HTERT RPE-1 (cell line): ENCODE measurements around the gene CFAP74.
"Not testable (repeated sequence)": the region's sequence is repeated elsewhere in the genome, so short reads cannot be mapped to it uniquely, and the experiment has no call there.

Experiments used
- in situ Hi-C: fragments of 300-500 bp; cut with MboI; formaldehyde crosslinking; loops from 4 replicates; pipeline ENCODE4 v1.14.3; 2020; ENCODE audit warnings: low sequenced_read_pairs

CFAP74 gene

GRCh38 chr1:1954015-1954414 is 49.6 kb downstream of the CFAP74 start:
- in situ Hi-C loops = no loop called here

- in situ Hi-C loops = no loop called here
These were observed 52.6 kb downstream of the CFAP74 start for GRCh38 chr1:1950940-1951339.

GRCh38 chr1:1948783-1949182 is 54.8 kb downstream of the CFAP74 start:
- in situ Hi-C loops = no loop called here

DNA sequence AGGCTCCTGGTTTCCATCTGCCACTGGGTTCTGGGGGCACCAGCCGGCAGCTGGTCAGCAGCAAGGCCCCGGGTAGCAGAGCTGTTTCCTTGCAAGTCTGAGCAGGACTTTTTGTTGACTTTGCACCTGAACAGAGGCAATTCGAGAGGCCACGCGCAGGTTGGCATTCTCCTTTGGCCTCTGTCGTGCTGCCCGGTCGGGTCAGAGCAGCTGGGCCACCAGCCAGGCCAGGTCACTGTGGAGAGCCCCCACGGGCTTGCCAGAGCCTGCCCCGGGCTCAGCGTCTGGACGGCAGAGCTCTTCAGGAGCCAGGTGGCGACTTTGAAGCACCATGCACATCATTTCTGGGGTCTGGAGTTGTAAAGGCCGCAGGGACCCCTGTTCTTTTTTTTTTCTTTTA is 56.1 kb downstream of the CFAP74 start:
- in situ Hi-C loops = no loop called here

DNA sequence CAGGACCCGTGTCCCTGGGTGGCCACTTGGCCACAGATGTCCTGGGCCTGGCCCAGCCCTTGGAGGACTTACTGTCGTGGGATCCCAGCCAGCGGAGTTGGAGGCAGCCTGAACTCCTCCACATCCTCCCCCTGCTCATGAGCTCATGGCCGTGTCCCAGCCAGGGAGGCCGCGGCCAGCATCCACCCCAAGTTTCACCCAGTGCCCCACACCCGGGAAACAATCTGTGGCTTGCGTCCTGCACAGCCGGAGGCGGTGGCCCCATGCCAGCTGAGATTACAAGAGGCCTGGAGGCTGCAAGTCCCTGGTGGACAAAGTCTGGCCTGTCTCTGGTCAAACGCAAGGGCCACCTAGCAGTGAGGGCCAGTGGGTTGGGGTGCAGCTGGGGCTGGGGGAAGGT is 57.0 kb downstream of the CFAP74 start:
- in situ Hi-C loops = no loop called here

GRCh38 chr1:1945782-1946393 is 57.7 kb downstream of the CFAP74 start:
- in situ Hi-C loops = no loop called here

DNA sequence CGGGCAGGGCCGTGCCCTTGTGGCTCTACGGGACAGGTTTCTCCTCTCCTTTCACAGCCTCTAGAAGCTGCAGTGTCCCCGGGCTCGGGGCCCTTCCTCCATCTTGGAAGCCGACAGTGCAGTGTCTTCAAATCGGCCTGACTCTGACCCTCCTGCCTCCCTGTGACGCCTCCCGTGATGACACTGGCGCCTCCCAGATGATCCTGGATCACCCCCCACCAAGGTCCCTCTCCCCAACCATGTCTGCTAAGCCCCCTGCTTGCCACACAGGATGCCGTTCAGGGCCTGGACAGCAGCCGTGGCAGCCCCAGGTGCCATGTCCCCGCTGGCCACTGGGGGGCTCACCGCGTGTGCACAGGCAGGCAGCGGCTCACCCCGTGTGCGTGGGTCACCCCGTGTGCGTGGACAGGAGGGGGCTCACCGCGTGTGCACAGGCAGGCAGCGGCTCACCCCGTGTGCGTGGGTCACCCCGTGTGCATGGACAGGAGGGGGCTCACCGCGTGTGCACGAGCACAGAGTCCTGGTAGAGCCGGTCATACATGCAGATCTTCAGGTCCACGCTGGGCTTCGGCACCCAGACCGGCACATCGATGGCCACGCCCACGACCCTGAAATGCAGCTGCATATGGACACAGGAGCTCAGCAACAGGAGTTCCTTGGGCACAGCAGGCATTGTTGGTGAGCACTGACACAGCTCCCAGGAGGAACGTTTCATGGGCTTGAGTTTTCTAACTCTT is 59.6 kb downstream of the CFAP74 start:
- in situ Hi-C loops = no loop called here

GRCh38 chr1:1942753-1943656 is 60.6 kb downstream of the CFAP74 start:
- in situ Hi-C loops = no loop called here

- in situ Hi-C loops = no loop called here
These were observed 61.5 kb downstream of the CFAP74 start for GRCh38 chr1:1941868-1942752.

DNA sequence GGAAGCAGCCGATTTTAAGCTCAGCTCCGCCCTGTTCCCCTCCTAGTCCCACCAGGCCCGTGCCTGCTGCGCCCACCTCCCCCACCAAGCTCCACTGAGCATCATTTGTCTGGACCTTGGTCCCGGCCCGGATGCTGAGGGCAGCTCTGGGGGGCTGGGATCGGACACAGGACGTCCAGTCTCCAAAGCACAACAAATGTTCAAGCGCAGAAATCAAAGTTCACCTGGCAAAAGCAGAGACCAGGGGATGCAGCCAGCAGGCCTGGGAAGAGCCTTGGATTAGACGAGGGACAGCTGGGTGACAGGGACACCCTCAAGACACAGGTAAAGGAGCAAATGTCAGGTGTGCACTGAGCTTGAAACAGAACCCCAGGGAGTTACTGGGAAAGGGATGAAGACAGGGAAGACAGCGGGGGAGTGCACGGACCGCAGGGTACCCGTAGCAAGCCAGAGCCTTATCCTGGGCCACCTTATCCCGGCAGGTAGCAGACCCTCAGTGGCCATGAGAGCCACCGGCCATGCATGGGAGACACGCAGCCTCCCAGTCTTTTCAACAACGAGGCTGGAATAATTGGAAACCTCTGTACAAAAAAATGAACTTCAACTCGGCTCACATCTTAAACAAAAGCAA is 62.3 kb downstream of the CFAP74 start:
- in situ Hi-C loops = no loop called here

GRCh38 chr1:1940123-1940425 is 63.5 kb downstream of the CFAP74 start:
- in situ Hi-C loops = no loop called here

GRCh38 chr1:1939296-1940122 is 64.1 kb downstream of the CFAP74 start:
- in situ Hi-C loops = no loop called here

DNA sequence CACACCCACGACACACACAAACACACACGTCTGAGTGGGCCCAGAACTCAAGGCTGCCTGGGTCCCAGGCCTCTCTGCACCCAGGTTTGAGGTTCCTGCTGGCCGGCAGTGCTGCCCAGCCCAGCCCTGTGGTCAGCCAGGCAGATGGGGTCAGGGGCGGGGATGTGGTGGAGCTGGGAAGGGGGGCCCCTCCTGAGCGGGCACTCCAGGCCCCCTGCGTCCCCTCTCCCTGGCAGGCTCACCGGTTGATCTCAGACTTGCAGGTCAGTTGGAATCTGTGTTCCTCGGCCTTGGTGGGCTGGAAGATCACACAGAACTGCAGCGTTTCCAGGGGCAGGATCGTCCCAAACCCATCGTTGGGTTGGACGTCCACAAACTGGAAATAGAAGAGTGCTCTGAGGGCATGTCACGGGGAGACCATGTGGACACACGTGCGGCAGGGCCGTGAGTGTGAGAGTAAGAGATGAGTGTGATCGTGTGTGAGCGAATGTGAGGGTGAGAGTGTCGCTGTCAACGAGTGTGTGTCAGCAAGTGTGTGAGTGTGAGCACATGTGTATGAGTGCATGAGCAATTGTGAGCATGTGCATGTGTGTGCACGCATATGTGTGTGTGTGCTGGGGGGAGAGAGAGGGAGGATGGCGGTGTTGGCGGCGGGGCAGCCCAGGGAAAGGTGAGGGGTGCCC is 64.8 kb downstream of the CFAP74 start:
- in situ Hi-C loops = no loop called here

DNA sequence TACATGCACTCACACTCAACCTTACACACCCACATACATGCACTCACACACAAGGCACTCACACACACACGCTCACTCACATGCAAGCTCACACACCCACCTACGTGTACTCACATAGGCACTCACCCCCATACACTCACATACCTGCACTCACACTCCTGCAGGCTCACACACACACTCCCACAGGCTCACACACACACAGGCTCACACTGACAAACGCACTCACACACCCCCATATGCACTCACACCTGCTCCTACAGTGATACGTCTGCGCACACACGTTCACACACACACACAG is 65.4 kb downstream of the CFAP74 start:
- in situ Hi-C loops = no loop called here

DNA sequence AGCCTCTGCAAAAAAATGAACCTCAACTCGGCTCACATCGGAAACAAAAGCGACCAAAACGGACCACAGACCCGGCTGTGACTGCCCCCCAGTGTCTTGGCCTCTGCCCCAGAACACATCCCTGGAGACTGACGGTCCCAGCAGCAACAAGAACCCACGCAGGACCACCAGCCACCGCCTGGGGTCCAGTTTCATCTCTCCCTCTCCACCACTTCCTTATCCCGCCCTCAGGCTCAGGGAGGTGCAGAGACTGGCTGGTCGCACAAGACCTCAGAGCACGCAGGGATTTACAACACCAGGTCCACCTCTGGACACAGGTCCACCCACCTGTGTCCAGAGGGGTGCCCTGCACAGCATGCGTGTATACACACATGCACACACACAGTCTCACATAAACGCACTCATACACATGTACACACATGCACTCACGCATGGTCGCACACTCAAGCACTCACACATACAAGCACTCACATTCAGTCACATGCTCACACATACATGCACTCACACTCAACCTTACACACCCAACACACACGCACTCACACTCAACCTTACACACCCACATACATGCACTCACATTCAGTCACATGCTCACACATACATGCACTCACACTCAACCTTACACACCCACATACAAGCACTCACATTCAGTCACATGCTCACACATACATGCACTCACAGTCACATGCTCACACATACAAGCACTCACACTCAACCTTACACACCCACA is 65.9 kb downstream of the CFAP74 start:
- in situ Hi-C loops = no loop called here

- in situ Hi-C loops = no loop called here
These were observed 66.5 kb downstream of the CFAP74 start for GRCh38 chr1:1937061-1937460.

GRCh38 chr1:1934848-1935247 is 68.7 kb downstream of the CFAP74 start:
- in situ Hi-C loops = not testable (repeated sequence)
